ENCODE data around the gene RAB31.

RAB31 gene

DNA sequence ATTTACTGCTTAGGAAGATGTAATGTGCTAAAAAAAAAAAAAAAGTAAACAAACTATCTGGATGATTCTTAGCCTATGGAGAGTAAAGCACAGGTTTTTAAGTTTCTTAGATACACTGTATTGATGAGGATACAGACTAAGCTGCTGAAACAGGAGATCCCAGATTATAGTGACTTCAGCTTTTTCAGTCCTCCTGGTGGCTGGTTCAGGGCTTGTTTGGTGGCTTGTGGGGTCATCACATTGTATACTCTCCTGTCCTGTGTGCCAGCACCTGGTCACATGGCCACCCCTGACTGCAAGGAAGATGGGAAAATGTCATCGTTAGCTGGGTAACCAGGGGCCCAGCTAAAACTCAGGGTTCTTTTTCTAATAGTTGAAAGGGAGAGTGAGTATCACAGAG is 31.4 kb downstream of the RAB31 start:
- no peak for DNase-seq

DNA sequence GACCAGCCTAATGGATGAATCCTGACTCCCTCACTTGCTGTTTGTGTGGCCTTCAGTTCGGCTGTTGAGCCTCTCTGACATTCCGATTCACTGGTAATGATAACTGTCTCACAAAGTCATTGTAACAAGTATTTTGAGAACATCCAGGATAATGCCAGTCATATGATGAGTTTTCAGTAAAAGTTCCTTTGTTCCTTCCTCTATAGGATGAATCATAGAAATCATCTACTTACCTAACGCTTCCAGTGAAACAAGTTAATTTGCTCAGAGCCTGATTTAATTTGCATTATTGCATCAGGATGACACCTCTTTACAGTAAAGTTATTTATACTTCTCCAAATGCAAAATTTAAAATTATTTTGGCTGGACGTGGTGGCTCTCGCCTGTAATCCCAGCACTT is 32.0 kb downstream of the RAB31 start:
- DNase-seq: no peak

DNA sequence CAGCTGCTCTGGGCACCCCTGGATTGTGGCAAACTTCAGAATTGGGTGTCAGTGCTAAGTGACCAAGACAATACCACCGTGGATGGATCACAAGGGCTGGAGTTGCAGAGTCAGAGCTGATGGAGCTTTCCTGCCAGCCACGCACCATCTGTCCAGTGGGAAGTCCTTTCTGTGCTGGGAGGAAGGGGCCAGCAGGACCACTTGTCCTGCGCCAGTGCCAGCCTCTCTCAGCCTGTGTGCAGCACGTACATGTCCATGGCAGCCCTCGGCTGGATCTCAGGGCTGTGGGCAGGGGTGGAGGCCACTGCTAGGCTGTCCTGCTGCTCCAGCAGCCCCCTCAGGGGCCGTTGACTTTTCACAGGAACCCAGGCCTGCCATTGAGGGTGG is 33.3 kb downstream of the RAB31 start:
- DNase-seq: no peak

DNA sequence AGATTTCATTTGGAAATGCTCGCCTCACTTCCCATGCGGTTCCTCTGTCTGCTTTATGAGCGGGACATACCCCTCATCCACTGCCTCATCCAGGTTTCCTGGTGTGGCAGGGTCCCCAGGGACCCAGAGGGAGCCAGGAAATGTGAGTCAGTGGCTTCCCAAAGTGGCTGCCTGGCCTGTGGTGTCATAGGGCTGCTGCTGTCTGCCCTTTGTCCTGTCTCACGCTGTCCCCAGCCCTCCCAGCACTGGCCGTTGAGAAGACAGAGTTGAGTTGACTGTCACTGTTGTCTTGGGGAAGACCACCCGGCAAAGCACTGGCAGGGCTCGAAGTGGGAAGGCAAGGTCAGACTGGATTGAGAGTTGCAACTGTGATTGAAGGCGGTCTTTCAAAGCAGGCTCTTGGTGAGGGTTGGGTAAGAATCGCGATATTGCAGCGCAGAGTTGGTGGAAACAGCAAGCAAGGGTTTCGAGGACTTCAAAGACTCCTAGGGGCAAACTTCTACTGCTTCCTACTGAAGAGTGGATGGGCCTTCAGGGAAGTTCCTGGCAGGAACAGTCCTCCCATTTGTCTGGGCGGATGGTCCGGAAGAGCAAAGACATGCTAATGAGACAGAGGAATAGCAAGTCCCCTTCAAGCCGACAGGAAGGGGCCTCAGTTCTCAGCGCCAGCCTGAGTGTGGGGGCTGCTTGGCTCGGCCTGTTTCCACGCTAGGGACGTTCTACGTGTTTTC is 33.9 kb downstream of the RAB31 start:
- no peak for DNase-seq

DNA sequence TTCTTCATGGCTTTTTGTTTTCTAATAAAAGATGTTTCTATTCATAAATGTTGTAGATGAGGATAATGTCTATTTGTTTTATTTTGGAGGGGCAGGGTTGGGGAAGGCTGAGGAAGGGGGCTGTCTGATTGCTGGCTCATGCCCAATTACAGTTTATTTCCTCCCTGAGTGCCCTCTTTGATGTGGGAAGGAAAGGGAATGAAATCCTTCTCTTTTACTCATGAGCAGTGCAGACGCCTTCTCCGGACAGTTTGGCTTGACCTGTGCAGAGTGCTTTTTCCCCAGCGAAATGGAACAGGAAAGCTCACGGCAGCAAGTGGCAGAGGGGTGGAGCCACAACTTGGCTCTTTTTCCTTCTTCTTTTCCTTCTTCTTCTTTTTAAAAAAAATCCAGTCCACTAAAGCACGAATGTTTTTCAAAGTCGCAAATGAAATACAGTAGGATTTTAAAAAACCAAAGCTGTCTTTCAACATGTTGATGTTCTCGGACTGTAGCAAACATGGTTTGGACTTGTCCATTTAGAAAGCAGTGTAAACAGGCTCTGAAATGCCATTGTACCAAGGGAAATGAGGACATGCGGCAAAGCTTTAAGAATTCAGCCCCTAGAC is 34.5 kb downstream of the RAB31 start:
- no peak for DNase-seq

DNA sequence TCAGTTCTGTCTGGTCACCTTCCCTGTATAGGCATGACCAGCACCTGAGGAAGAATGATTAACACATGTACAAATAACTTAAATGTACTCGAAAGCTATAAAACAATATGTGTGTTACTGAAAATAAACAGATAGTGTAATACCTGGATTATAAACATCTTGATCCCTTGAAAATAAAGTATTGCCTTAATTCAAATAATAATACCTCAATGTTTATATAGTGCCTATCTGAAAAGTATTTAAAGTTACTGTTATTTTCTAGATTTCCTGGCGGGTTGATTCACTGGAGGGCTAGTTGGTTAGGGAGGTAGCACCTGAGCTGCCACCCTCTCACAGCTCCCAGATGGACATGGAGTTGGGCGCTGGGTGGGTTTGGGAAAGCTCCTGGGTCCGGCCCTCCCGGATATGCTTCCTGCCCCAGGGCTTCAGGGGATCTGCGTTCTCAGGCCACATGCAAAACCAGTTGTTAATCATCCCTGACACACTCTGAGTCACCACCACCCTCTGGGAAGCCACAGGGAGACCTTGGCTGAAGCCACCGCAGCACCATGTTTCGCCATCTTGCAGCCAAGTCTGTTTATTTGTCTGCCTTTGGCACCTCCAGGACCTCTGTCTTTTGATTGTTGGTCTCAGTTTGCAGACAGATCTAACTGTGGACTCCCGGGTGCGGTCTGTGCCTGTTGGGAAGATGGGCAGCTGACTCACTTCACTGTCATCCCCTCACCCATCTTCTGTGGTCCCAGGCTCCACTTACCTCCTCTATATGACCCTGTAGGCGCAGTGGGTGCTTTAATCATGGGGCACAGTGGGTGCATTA is 35.3 kb downstream of the RAB31 start:
- no peak for DNase-seq

DNA sequence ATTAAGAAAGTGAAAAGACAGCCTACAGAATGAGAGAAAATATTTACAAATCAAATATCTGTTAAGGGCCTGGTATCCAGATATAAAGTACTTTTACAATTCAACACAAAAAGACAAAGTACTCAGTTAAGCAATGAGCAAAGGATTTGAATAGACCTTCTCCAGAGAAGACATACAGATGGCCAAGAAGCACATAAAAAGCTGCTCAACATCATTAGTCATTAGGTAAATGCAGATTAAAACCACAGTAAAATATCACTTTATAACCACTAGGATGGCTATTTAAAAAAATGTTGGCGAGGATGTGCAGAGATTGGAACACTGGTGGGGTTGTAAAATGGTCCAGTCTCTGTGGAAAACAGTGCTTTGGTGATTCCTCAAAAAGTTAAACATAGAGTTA is 38.9 kb downstream of the RAB31 start:
- DNase-seq: no peak

DNA sequence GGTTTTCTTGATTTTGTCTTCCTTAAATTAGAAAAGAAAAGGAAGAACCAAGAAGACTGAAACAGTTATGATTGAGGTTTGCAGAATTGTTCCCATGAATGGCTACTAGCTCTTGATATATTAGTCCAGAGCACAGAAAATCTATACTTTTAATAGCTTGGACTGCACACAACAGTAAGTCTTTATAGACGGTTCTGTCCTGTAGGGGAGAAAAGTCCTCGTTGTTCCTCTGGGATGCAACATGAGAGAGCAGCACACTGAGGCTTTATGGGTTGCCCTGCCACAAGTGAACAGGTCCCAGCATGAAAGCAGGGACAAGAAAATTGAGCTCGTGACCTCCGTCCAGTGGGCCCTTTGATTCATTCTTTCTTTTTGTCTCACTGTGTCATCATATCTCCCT is 41.5 kb downstream of the RAB31 start:
- no peak for DNase-seq

DNA sequence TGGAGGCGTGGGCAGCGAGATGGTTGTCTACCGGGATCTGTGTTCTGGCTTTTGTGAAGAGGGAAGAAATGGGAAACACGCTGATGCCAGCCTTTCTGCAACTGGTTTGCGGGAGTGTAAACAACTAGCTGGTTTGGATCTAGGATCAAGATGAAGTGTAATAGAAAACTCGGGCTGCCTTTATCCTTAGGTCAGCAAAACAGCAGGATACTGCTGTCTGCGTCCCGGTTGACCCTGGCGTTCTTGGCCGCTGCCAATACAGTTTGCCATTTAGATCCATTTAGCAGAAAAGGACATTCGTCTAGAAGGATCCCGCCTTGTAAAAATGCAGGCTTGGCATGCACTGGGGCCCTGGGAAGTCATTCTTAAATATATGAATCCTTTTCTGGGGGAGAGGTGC is 42.0 kb downstream of the RAB31 start:
- no peak for DNase-seq

DNA sequence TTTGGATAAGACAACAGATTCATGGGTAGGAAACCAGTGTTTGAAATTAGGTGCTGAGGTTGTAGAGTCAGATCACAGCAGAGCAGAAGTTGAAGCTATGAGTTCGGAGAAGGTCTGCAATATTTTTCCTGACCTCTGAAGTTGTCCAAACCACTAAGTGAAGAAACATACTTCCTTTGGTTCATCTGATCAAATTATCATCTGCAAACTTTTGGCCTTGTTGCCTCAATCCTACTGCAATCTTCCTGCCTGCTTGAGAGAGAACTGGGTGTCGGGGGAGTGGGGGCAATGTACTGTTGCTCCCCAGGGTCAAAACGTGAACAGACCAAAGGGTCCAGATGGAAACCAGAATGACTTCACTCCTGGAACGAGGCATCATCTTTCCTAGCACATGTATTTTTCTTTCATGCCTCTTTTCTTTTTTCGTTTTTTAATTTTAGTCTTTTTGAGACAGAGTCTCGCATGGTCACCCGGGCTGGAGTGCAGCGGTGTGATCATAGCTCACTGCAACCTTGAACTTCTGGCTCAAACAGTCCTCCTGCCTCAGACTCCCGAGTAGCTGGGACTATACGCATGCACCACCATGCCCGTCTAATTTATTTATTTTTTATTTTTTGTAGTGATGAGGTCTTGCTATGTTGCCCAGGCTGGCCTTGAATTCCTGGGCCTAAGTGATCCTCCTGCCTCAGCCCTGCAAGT is 42.7 kb downstream of the RAB31 start:
- no peak for DNase-seq

DNA sequence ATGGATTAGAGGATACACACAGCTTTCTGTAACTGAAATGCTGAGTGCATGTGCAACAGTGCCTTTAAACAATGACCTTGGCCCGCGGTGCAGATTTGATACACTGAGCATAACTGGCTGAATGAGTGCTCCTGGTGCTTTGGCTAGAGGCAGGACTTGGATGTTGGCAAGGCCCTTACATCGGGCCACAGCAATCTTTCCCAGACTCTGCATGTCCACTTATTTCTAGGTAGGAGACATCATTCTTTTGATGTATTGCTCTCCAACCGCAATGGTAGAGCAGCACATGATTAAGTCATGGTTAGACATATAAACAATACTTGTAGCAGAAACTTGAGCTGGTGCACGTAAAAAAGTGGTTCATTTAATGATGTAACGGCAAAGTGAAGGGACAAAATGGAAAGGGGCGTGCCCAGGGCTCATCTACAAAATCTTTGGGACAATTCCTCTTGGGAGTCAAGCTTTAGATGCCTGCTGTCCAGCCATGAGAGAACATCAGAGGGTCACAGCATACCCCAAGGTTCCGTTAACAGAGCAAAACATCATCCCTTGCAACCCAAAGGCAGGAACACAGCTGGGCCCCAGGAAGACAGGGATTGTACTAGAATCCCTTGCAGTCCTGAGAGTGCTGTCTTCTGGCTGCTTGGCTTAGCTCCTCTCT is 43.4 kb downstream of the RAB31 start:
- no peak for DNase-seq

DNA sequence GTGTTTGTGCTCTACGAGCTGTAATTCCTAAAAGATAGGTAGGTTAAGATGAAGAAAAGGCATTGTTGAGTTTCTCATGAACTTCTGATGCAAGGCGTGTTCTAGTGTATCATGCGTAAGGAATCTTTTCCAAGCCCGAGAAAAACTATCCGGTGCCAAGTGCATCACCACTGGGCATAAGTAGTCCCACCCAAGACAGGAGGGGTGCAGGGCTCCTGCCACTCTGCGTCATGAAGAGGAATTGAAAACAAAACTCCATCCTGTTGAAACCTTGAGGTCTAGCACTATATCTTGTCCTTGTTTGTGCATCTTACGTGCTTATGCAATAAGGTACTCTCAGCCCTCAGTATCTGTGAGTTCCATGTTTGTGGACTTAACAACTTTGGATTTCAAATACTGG is 45.7 kb downstream of the RAB31 start:
- DNase-seq: no peak

DNA sequence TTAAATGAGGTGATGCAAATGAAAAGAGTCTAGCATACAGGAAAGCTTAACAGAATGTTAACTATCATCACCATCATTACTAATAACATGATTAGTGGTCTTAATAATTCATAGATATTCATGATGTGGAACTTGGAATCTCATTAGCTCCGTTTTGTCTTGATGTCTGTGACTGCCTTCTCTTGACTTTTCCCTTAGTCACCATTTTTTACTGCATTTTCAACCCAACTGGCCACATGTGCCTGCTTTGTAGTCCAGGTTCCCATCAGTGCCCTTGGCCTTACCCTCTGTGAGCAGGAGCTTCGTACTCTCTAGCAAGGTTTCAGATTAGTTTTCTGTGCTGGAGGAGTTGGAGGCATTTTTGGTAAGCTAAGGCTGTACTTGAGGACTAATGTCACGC is 47.0 kb downstream of the RAB31 start:
- no peak for DNase-seq

DNA sequence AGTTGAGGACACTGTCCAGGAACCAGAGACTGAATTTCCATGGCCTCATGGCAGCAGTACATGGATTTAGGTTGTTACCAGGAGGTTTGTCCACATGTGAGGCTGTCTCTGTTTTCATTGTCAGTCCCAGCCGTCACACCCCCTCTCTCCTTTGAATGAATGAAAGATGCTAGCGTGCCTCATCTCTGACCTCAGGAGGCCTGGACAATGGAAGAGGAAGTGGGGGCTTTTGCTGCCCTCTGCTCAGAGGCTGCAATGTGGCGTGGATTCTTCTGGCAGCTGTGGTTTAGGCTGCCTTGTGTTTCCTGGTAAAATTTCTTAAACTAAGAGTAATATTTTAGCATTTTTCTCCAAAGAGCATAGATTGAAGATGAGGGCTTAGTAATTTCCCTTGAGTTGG is 47.5 kb downstream of the RAB31 start:
- no peak for DNase-seq

DNA sequence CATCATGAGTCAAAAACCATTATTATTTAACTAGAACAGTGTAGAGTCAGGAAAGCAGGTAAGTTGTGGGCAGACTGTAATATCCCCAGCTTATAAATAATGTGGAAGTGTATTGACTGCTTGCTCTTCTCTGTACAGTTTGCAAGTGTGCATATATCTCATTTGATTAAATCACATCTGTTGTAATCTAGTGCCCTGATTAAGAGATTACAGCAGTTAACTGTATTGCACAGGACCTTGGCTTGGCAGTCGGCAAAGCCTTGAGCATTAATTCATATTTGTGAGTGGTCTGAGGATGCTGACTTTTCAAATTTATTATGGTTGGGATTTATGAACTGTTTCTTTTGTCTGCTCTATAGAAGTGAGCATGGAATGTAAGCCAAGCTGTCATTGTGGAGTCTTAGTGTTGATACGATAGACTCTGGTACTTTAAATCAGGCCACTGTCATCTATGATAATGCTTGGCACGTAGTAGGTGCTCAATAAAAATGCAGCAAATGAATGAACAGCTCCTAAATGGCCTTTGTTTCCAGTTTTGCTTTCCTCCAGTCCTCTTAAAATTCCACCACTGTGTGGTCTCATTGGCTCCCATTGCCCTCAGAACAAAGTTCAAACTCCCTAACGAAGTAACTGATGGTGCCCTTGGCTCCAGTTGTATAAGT is 48.3 kb downstream of the RAB31 start:
- no peak for DNase-seq

DNA sequence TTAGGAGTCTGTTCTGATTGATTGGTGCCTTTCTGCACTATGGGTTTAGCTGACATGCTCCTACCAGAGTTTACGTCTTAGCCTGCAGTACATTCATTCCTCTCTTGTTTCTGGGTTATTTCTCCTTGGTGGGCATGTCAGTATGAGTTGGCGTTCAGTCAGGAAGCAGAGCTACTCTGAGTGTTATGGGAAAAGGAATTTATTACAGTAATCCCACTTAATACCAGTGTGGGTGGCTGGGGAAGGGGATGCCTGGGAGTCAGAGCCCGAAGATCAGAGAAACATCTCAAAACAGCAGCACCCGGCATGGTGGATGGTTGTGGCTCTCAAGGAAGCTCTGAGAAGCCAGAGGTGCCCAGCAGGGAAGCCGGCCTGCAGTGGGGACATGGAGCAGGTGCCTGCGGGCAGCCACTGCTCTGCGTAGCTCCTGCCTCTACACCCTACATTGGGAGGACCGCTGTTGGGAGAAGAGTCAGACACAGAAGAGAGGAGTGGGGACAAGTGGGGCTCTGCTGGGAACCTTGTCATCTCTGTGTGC is 48.9 kb downstream of the RAB31 start:
- DNase-seq: no peak

DNA sequence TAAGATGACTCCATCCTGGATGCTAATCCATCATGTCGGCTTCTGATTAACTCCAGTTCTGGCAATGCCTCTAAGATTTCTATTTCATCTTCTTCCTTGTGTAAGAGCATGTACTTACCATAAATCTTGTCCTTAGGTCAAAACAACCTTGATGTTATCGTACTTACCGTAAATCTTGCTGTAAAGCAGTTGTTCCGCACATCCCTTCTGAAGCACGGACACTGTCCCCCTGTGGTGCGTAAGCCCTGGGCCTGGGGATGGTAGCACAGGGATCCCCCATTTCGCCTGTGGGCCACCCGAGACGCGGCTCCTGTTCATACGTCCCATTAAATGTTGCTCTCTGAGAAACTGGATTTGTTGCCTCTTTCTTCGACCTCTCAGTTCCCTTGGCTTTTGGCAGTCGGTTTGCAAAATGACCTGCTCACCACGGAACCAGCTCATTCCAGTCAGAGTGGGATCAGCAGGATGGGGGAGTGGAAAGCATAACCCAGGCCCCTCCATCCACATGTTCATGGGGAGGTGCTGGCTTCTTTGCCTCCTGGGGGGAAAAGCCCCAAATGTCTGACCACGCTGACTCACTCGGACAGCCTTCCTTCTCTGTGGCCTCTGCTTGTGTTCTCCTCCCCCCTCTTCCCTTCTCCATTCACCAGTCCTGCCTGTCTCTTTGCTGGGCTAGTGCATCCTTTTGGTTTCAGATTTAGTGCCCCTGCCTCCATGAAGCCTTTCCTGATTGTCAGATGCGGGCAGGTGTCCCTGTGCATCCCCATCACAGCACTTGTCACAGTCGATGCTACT is 49.9 kb downstream of the RAB31 start:
- DNase-seq: no peak

DNA sequence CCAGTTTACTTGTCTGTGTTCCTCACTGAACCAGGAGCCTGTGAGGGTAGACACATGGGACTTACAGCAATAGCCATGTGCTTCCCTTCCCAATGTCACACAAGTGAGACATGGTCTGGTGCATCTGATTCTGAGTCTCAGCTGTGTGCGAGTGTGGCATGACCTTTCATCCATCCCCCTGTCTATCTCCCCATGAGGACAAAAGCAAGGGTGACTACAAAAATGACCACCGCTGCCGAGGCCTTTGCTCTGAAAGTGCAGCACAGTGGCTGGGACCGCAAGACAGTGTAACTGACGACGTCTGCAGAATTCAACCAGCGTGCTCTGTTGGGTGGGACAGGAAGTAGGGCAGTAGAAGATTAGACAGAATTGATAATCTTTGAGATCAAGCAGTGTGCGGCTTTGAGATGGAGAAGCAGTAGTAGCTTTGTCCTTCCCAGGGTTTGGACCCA is 50.5 kb downstream of the RAB31 start:
- DNase-seq: no peak

DNA sequence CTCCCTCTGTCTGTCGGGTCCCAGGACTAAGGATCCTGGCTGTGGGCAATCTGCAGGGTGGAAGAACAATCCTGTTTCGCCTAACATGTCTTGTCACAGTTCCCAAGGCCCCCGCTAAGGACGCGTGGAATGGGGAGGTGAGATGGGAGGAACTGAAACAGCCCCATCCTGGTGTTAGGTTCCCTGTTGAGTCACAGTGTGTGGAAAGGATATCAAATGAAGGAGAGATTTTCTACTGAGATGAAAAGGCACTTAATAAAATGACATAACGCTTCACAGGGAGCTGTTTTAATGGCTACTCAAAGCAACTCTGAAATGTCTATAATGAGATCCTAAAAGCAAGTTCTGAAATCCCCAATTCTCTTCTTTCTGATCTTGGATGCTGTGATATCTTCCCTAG is 52.5 kb downstream of the RAB31 start:
- DNase-seq: no peak

DNA sequence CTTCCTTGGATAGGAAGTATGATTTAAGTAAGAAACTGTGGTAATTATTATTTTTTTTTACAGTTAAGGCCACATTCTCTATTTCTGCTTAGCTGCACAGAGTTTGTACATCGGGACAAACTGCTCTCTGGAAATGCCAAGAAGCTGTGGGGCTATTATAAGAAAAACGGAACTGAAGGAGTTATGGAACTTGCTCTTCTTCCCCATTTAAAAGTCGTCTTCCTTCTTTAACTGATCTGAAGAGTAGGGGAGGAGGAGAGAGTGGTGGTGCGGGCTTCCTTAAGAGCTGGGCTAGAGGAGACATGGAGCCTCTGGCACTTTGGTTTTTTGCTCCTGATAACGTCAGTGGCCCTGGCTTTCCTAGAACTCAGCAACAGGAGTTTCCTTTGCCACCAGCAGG is 54.4 kb downstream of the RAB31 start:
- no peak for DNase-seq

DNA sequence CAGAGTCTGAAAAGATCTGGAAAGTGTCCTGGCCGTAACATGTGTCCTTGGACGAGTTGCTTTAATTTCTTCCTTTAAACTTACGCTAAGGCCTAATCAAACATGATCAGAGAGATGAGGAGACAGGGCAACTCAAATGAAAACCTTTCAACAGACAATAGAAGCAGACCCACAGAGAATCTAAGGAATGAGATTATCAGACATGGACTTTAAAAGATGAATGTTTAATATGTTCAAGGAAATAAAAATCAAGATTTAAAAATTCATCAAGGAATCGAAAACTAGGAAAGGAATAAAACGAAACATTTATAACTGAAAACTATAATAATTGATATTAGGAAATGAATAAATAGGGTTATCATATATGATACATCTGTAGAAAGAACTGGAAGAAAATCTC is 55.1 kb downstream of the RAB31 start:
- no peak for DNase-seq

Data from NCI-H524 (cell line).